Measurements from ENCODE around the gene CDAN1. TPM values are rescaled to one million over a fixed set of nuclear protein-coding genes. Genes with fewer than 3 reads are reported as not detected.
A peak's percentile ranks its signal among the peaks of the same experiment; 100 is the strongest.

CDAN1 gene
- total RNA-seq, 2 experiments from 2014 or later = 18.3 to 19.0 TPM

GRCh38 chr15:42726114-42726513 lies 10.8 kb downstream of the CDAN1 start:
- H3K27me3 Mint-ChIP-seq = no peaks in the 10 kb centered on the region
- no peaks in the 10 kb centered on the region for H3K9me3 Mint-ChIP-seq
- H3K4me3 Mint-ChIP-seq = no peak overlapping the region
- CTCF ChIA-PET = interaction anchor here (1.4 to 1.7 kb wide), 2 partner anchors 200 kb away, joined by 3 to 5 read pairs; no protein-coding TSS in a partner anchor
- H3K36me3 Mint-ChIP-seq (ENCODE audit: low read depth) = peaks cover 31% of the 10 kb centered on the region
- H3K4me1 Mint-ChIP-seq (ENCODE audit: low read depth) = no peaks in the 10 kb centered on the region
- POLR2A ChIA-PET = interaction anchor here (1.7 to 2.3 kb wide), 3 partner anchors 10 to 14 kb away, joined by 4 to 12 read pairs (median 7); partner anchors contain the start of gene CDAN1
- intact Hi-C loops (cut with micrococcal nuclease) = loop anchor here (5.0 kb wide), 1 partner anchor 201 kb away; no protein-coding TSS in a partner anchor
- no peak overlapping the region for H3K27ac Mint-ChIP-seq
- ATAC-seq (no peak), DNase-seq (no peak)
- no peak for TF ChIP-seq CTCF (IDR thresholded peaks at IDR 0.05)

- intact Hi-C loops (cut with micrococcal nuclease) = loop anchor here (5.0 kb wide), 1 partner anchor 202 kb away; no protein-coding TSS in a partner anchor
- no peak for DNase-seq
- H3K4me3 Mint-ChIP-seq = no peak overlapping the region
- peaks cover 30% of the 10 kb centered on the region for H3K36me3 Mint-ChIP-seq (ENCODE audit: low read depth)
- TF ChIP-seq CTCF (IDR thresholded peaks at IDR 0.05) = no peak
- POLR2A ChIA-PET = interaction anchor here (1.2 to 2.3 kb wide), 4 partner anchors 11 to 16 kb away, joined by 3 to 12 read pairs (median 6); partner anchors contain the start of gene CDAN1
- CTCF ChIA-PET = interaction anchor here (1.4 kb wide), 1 partner anchor 201 kb away, joined by 3 read pairs; no protein-coding TSS in a partner anchor
- H3K27me3 Mint-ChIP-seq = no peaks in the 10 kb centered on the region
- no peak for ATAC-seq
- H3K4me1 Mint-ChIP-seq (ENCODE audit: low read depth) = no peaks in the 10 kb centered on the region
- no peaks in the 10 kb centered on the region for H3K9me3 Mint-ChIP-seq
- no peak overlapping the region for H3K27ac Mint-ChIP-seq
These were observed 11.5 kb downstream of the CDAN1 start for GRCh38 chr15:42725331-42725903.

GRCh38 chr15:42724276-42724675 lies 12.7 kb downstream of the CDAN1 start:
- Mint-ChIP-seq H3K4me3 (no peak overlapping the region), H3K36me3 (ENCODE audit: low read depth) (peaks cover 27% of the 10 kb centered on the region), H3K27me3 (no peaks in the 10 kb centered on the region), H3K27ac (peak overlapping the region; percentile 52), H3K4me1 (ENCODE audit: low read depth) (no peaks in the 10 kb centered on the region), H3K9me3 (no peaks in the 10 kb centered on the region)
- ChIA-PET CTCF (no interaction called here), POLR2A (interaction anchor here (2.0 to 2.3 kb wide), 2 partner anchors 12 kb away, joined by 6 to 12 read pairs; partner anchors contain the start of gene CDAN1)
- intact Hi-C loops (cut with micrococcal nuclease) = no loop called here
- no peak for TF ChIP-seq CTCF (IDR thresholded peaks at IDR 0.05)
- ATAC-seq (no peak), DNase-seq (no peak)

- TF ChIP-seq CTCF (IDR thresholded peaks at IDR 0.05) = no peak
- Mint-ChIP-seq H3K4me3 (no peak overlapping the region), H3K9me3 (no peaks in the 10 kb centered on the region), H3K36me3 (ENCODE audit: low read depth) (peaks cover 22% of the 10 kb centered on the region), H3K4me1 (ENCODE audit: low read depth) (no peaks in the 10 kb centered on the region), H3K27me3 (no peaks in the 10 kb centered on the region), H3K27ac (no peak overlapping the region)
- CTCF ChIA-PET = interaction anchor here (1.4 to 1.5 kb wide), 2 partner anchors 10 to 18 kb away, joined by 3 read pairs; no protein-coding TSS in a partner anchor
- intact Hi-C loops (cut with micrococcal nuclease) = no loop called here
- no peak for DNase-seq
- POLR2A ChIA-PET = interaction anchor here (0.9 to 2.0 kb wide), 2 partner anchors 11 to 13 kb away, joined by 3 to 6 read pairs; no protein-coding TSS in a partner anchor
- no peak for ATAC-seq
These were observed 13.9 kb downstream of the CDAN1 start for GRCh38 chr15:42723068-42723467.

GRCh38 chr15:42721916-42722315 lies 15.0 kb downstream of the CDAN1 start:
- no peak for DNase-seq
- Mint-ChIP-seq H3K9me3 (no peaks in the 10 kb centered on the region), H3K4me3 (no peak overlapping the region), H3K4me1 (ENCODE audit: low read depth) (no peaks in the 10 kb centered on the region), H3K36me3 (ENCODE audit: low read depth) (peaks cover 19% of the 10 kb centered on the region), H3K27ac (no peak overlapping the region), H3K27me3 (no peaks in the 10 kb centered on the region)
- ChIA-PET CTCF (interaction anchor here (1.5 kb wide), 1 partner anchor 16 kb away, joined by 3 read pairs; no protein-coding TSS in a partner anchor), POLR2A (interaction anchor here (1.0 to 2.0 kb wide), 2 partner anchors 9 to 14 kb away, joined by 3 to 6 read pairs; no protein-coding TSS in a partner anchor)
- ATAC-seq = no peak
- TF ChIP-seq CTCF (IDR thresholded peaks at IDR 0.05) = no peak
- intact Hi-C loops (cut with micrococcal nuclease) = no loop called here
